Body of pancreas (tissue), 4 donors: ENCODE results near the gene RP9. TPM values are rescaled to one million over a fixed set of nuclear protein-coding genes. Genes with fewer than 3 reads are reported as not detected.

Experiments used
- ATAC-seq: fragments of 150-250 bp; one replicate; pipeline ENCODE4 v1.9.1; 2016
- DNase-seq, 4 donors: peaks; one replicate each; pipeline ENCODE4 v3.0.0-alpha.2; 2019
- H3K27ac ChIP-seq, 4 donors: fragments of 200-600 bp; sonication (generic); 1 replicate in 3 of 4; 2 replicates in 1 of 4; pipeline versions ENCODE4 v1.5.1 to v1.6.1; 2016 to 2019; ENCODE audit warnings: mild to moderate bottlenecking in 1 of 4, mixed read lengths in 1 of 4, moderate library complexity in 1 of 4
- H3K27me3 ChIP-seq, 2 donors: fragments of 200-600 bp; sonication (generic); one replicate each; pipeline ENCODE4 v1.6.0; 2016; ENCODE audit warnings: mild to moderate bottlenecking in 1 of 2
- H3K36me3 ChIP-seq, 2 donors: fragments of 200-600 bp; sonication (generic); replicated peaks in 1 of 2; 2 replicates each; pipeline ENCODE4 v1.5.1; 2016; ENCODE audit warnings: low read depth in 2 of 2; ENCODE audit not compliant: insufficient read depth in 1 of 2
- H3K4me1 ChIP-seq: fragments of 200-600 bp; sonication (generic); one replicate; pipeline ENCODE4 v1.6.0; 2016
- H3K4me3 ChIP-seq, 2 donors: fragments of 200-600 bp; sonication (generic); 1 replicate in 1 of 2; 2 replicates in 1 of 2; pipeline ENCODE4 v1.5.1; 2016 to 2019
- H3K9me3 ChIP-seq, 3 donors: fragments of 200-600 bp; sonication (generic); 1 replicate in 2 of 3; 2 replicates in 1 of 3; pipeline ENCODE4 v1.5.1; 2016
- POLR2A ChIP-seq, 3 donors: fragments of 450-650 bp; IDR thresholded peaks; one replicate each; pipeline ENCODE4 v1.6.1; 2016; ENCODE audit warnings: antibody characterized with exemption in 3 of 3, mild to moderate bottlenecking in 2 of 3
- WGBS, 2 donors: methylation state at CpG; one replicate each; pipeline ENCODE4 v1.1.5; 2017; 5-methylcytosine and 5-hydroxymethylcytosine counted together
- intact Hi-C: fragments of 100-400 bp; cut with DNase I; formaldehyde crosslinking; loops from one replicate; pipeline ENCODE4 v1.15.1; 2023
- total RNA-seq, 2 donors: library from RNA; depleted of rRNA; stranded (reverse); fragments of >200 nt; gene quantifications; one replicate each; pipeline ENCODE4 v1.1.0, GENCODE V29; 2016
- TF ChIP-seq, protein P1 (sequence below), 7 experiments: fragments of 450-650 bp in 4 of 7; fragments of 200-600 bp in 3 of 7; sonication (generic) in 3 of 7; IDR thresholded peaks; one replicate each; pipeline ENCODE4 v1.5.1; 2016 to 2019; ENCODE audit warnings: antibody characterized with exemption in 7 of 7

Gene RP9
- total RNA-seq, 2 donors from 2014 or later = 5.2 to 9.6 TPM

- no peak overlapping the region for H3K27ac ChIP-seq
- no peaks in the 10 kb centered on the region for H3K27me3 ChIP-seq
- H3K4me3 ChIP-seq = no peak overlapping the region
- WGBS, 2 donors = 87 to 91% methylated on average over 11 to 14 of the region's 15 CpGs
- no peaks in the 10 kb centered on the region for H3K9me3 ChIP-seq
- no peak for ATAC-seq
- H3K4me1 ChIP-seq = no peaks in the 10 kb centered on the region
- TF ChIP-seq, protein P1, sequence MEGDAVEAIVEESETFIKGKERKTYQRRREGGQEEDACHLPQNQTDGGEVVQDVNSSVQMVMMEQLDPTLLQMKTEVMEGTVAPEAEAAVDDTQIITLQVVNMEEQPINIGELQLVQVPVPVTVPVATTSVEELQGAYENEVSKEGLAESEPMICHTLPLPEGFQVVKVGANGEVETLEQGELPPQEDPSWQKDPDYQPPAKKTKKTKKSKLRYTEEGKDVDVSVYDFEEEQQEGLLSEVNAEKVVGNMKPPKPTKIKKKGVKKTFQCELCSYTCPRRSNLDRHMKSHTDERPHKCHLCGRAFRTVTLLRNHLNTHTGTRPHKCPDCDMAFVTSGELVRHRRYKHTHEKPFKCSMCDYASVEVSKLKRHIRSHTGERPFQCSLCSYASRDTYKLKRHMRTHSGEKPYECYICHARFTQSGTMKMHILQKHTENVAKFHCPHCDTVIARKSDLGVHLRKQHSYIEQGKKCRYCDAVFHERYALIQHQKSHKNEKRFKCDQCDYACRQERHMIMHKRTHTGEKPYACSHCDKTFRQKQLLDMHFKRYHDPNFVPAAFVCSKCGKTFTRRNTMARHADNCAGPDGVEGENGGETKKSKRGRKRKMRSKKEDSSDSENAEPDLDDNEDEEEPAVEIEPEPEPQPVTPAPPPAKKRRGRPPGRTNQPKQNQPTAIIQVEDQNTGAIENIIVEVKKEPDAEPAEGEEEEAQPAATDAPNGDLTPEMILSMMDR (IDR thresholded peaks at IDR 0.05) = no peak
- no peak for TF ChIP-seq POLR2A (IDR thresholded peaks at IDR 0.05)
- intact Hi-C loops = no loop called here
- DNase-seq = no peak
- H3K36me3 ChIP-seq = no peaks in the 10 kb centered on the region
Observed at GRCh38 chr7:33137103-33137502, 27.9 kb upstream of the RP9 start.

DNA sequence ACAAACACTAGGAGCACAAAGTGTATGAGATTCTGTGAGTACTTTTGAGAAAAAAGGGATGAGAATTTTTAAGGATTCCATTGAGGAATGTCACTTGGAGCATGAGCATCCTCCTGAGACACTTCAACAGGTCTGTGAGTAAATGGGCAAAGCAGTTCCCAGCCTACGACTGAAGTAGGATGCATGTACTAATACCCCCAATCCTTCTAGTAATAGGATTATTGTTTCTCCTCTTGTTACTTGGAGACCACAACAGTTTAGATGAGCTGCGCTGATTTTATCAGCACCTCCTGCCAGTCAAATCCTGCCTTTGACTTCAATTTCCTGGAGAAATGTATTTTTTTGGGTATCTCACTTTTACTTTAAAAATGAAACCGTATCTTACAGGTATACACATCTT is 21.0 kb upstream of the RP9 start:
- Histone ChIP-seq H3K27me3 (no peaks in the 10 kb centered on the region), H3K9me3 (no peaks in the 10 kb centered on the region), H3K4me1 (peaks cover 9% of the 10 kb centered on the region), H3K4me3 (no peak overlapping the region), H3K36me3 (no peaks in the 10 kb centered on the region), H3K27ac (no peak overlapping the region)
- 11 to 12% methylated on average over 3 of the region's 3 CpGs for WGBS, 2 donors
- DNase-seq (no peak), ATAC-seq (no peak)
- intact Hi-C loops = no loop called here
- TF ChIP-seq POLR2A (IDR thresholded peaks at IDR 0.05) = no peak
- TF ChIP-seq, protein P1 (IDR thresholded peaks at IDR 0.05) = no peak

DNA sequence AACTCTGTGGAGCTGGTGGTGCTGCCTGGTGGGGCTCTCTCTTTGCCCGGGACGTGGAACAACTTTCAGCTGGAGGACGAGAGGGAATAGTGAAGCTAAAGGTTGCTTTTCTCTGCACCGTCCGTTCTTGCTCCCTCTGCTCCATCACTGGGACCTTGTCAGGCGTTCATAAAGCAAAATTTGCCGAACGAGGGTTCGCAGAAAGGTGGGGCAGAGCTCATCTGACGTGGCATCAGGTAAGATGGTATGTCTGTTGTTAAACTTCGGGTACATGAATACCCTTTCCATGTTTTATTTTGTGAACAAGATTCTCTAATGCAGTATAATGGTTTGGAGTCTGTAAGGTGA is 20.6 kb upstream of the RP9 start:
- Histone ChIP-seq H3K36me3 (no peaks in the 10 kb centered on the region), H3K27me3 (no peaks in the 10 kb centered on the region), H3K4me3 (peak overlapping the region; percentile 53 to 75), H3K4me1 (peaks cover 9% of the 10 kb centered on the region), H3K27ac (peak overlapping the region in 3 of 4 donors; percentile 71 to 87 (median 86)), H3K9me3 (no peaks in the 10 kb centered on the region)
- DNase-seq = no peak
- 0% methylated on average over 11 of the region's 11 CpGs for WGBS, 2 donors
- no peak for TF ChIP-seq POLR2A (IDR thresholded peaks at IDR 0.05)
- TF ChIP-seq, protein P1 (IDR thresholded peaks at IDR 0.05) = no peak
- intact Hi-C loops = no loop called here
- no peak for ATAC-seq

DNA sequence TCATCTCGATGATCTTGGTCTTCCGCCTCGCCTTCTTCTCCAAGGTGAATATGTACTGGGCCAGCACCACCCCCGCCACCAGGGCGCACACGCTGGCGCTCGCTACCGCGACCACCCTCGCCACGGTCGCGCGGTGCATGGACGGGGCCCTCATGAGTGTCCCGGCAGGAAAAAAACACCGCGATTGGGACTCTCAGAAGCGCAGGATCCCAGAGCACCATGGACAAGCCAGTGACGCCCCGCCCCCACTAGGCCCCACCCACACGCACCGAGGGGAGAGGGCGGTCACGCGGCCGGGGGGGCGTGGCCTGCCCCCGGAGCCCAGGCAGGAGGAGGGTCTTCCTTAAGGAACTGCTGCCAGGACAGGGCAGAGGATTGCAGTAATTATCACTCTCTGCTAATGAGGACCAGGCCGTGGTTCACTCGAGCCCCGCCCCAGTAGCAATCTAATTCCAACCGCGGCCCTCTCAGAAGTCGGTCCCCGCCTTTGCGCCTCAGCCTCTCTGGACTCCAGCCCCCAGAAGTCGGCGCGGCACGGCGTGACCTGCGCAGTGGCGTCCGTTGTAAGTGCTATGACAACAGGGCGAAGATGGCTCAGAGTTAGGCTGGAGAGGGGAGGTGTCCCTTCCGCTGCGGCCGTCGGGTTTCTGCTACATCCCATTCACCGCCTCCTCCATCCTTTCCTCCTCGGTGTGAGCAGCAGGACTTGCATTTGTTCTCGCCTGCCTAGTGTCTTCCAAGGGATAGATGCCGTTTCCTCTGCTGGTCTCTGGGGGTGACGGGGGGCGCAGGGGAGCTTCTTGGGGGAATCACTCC is 20.0 kb upstream of the RP9 start, which contains the start of gene BBS9:
Gene BBS9, plus strand, starts transcription at position 575 of the 816 bp plus-strand sequence. CDS start 16,689 bp downstream, outside the sequence.
- Histone ChIP-seq H3K27ac (peak within 1 kb of the TSS; percentile 57 to 87 (median 78)), H3K27me3 (no peaks in the 10 kb centered on the region), H3K36me3 (no peaks in the 10 kb centered on the region), H3K4me3 (peak within 1 kb of the TSS; percentile 53 to 75), H3K9me3 (no peaks in the 10 kb centered on the region), H3K4me1 (peaks cover 9% of the 10 kb centered on the region)
- 0% methylated on average over 39 to 57 of the region's 57 CpGs for WGBS, 2 donors
- TF ChIP-seq, protein P1 (IDR thresholded peaks at IDR 0.05) = peak in 1 of 7 experiments; percentile 18
- peak in 2 of 3 donors; percentile 31 to 50 for TF ChIP-seq POLR2A (IDR thresholded peaks at IDR 0.05)
- DNase-seq (peak; percentile 91 to 97 (median 92)), ATAC-seq (peak; percentile 98)
- intact Hi-C loops = no loop called here

- Histone ChIP-seq H3K27ac (peak overlapping the region in 3 of 4 donors; percentile 71 to 87 (median 86)), H3K9me3 (no peaks in the 10 kb centered on the region), H3K27me3 (no peaks in the 10 kb centered on the region), H3K4me3 (peak overlapping the region; percentile 53 to 75), H3K4me1 (peaks cover 9% of the 10 kb centered on the region), H3K36me3 (no peaks in the 10 kb centered on the region)
- intact Hi-C loops = no loop called here
- TF ChIP-seq, protein P1 (IDR thresholded peaks at IDR 0.05) = no peak
- no peak for TF ChIP-seq POLR2A (IDR thresholded peaks at IDR 0.05)
- 0% methylated on average over 3 of the region's 3 CpGs for WGBS, 2 donors
- ATAC-seq (no peak), DNase-seq (no peak)
Observed at GRCh38 chr7:33128631-33128989, 19.4 kb upstream of the RP9 start.
